Osteoblast (primary cell): Measurements from ENCODE around the gene ROPN1L. TPM values are rescaled to one million over a fixed set of nuclear protein-coding genes. Genes with fewer than 3 reads are reported as not detected.
A peak's percentile ranks its signal among the peaks of the same experiment; 100 is the strongest.

ENCODE experiments used
- DNase-seq: peaks from one replicate; pipeline ENCODE4 v3.0.0; 2011; ENCODE audit warnings: low spot score, mixed read lengths; ENCODE audit not compliant: insufficient read length; ENCODE audit errors: missing footprints
- H2AFZ ChIP-seq: 2 replicates; pipeline ENCODE4 v1.6.0; 2011; ENCODE audit warnings: mild to moderate bottlenecking, low read length
- H3K27ac ChIP-seq: 2 replicates; pipeline ENCODE4 v1.5.1; 2011; ENCODE audit warnings: mild to moderate bottlenecking, low read depth, low read length, moderate library complexity
- H3K27me3 ChIP-seq: 2 replicates; pipeline ENCODE4 v1.6.0; 2012; ENCODE audit warnings: mild to moderate bottlenecking, control low read depth, inconsistent platforms, low read length, moderate library complexity; ENCODE audit not compliant: insufficient read depth
- H3K36me3 ChIP-seq: 2 replicates; pipeline ENCODE4 v1.5.1; 2011; ENCODE audit warnings: mild to moderate bottlenecking, low read length, control low read depth, moderate library complexity; ENCODE audit not compliant: insufficient read depth
- H3K4me1 ChIP-seq: 2 replicates; pipeline ENCODE4 v1.5.1; 2011; ENCODE audit warnings: mild to moderate bottlenecking, low read length, control low read depth, moderate library complexity; ENCODE audit not compliant: insufficient read depth
- H3K4me2 ChIP-seq: 2 replicates; pipeline ENCODE4 v1.6.0; 2011; ENCODE audit warnings: mild to moderate bottlenecking, low read length; ENCODE audit not compliant: insufficient read depth
- H3K4me3 ChIP-seq: fragments of 200-600 bp; sonication (generic); 3 replicates; pipeline ENCODE4 v1.5.1; 2012; ENCODE audit warnings: mild to moderate bottlenecking, low read length, inconsistent platforms; ENCODE audit not compliant: insufficient read depth
- H3K79me2 ChIP-seq: 2 replicates; pipeline ENCODE4 v1.6.0; 2012; ENCODE audit warnings: mild to moderate bottlenecking, low read length, control low read depth, inconsistent platforms; ENCODE audit not compliant: insufficient read depth
- H3K9me3 ChIP-seq: 2 replicates; pipeline ENCODE4 v1.5.1; 2011; ENCODE audit warnings: low read depth, low read length, control low read depth
- H4K20me1 ChIP-seq: 2 replicates; pipeline ENCODE4 v1.6.0; 2012; ENCODE audit warnings: mild to moderate bottlenecking, low read length, control low read depth; ENCODE audit not compliant: insufficient read depth
- CTCF ChIP-seq: IDR thresholded peaks from 2 replicates; pipeline ENCODE4 v1.5.1; 2011; ENCODE audit warnings: mild to moderate bottlenecking, low read depth, low read length, moderate library complexity; ENCODE audit errors: extremely low read depth
- total RNA-seq: library from RNA; depleted of rRNA; stranded (reverse); fragments of >200 nt; gene quantifications from 2 replicates; pipeline ENCODE4 v1.2.3, GENCODE V29; 2012

Gene ROPN1L
- total RNA-seq, 1 donor: 0.72 TPM

GRCh38 chr5:10423022-10423421 lies 18.7 kb upstream of the ROPN1L start:
- Histone ChIP-seq H3K4me2 (no peak overlapping the region), H4K20me1 (no peaks in the 10 kb centered on the region), H3K27ac (no peak overlapping the region), H3K79me2 (no peaks in the 10 kb centered on the region), H3K4me3 (no peak overlapping the region), H3K36me3 (peaks cover 82% of the 10 kb centered on the region), H3K9me3 (no peaks in the 10 kb centered on the region), H3K4me1 (peaks cover 14% of the 10 kb centered on the region), H2AFZ (no peak overlapping the region), H3K27me3 (no peaks in the 10 kb centered on the region)
- DNase-seq: no peak
- TF ChIP-seq CTCF: no peak

- Histone ChIP-seq H3K27ac (no peak overlapping the region), H3K4me1 (peaks cover 14% of the 10 kb centered on the region), H4K20me1 (no peaks in the 10 kb centered on the region), H3K36me3 (peaks cover 77% of the 10 kb centered on the region), H3K9me3 (no peaks in the 10 kb centered on the region), H3K79me2 (no peaks in the 10 kb centered on the region), H3K27me3 (no peaks in the 10 kb centered on the region), H3K4me3 (no peak overlapping the region), H2AFZ (no peak overlapping the region), H3K4me2 (no peak overlapping the region)
- peak; percentile 60 for TF ChIP-seq CTCF
- DNase-seq: no peak
These were observed 17.5 kb upstream of the ROPN1L start for GRCh38 chr5:10424124-10424731.

GRCh38 chr5:10427201-10427600 lies 14.5 kb upstream of the ROPN1L start:
- no peak overlapping the region for H3K4me2 ChIP-seq
- no peak for DNase-seq
- H3K79me2 ChIP-seq: no peaks in the 10 kb centered on the region
- no peak for TF ChIP-seq CTCF
- H3K4me1 ChIP-seq: no peaks in the 10 kb centered on the region
- H3K4me3 ChIP-seq: no peak overlapping the region
- peaks cover 73% of the 10 kb centered on the region for H3K36me3 ChIP-seq
- no peak overlapping the region for H2AFZ ChIP-seq
- H3K27ac ChIP-seq: no peak overlapping the region
- H3K9me3 ChIP-seq: no peaks in the 10 kb centered on the region
- no peaks in the 10 kb centered on the region for H3K27me3 ChIP-seq
- no peaks in the 10 kb centered on the region for H4K20me1 ChIP-seq

GRCh38 chr5:10427978-10428377 lies 13.7 kb upstream of the ROPN1L start:
- Histone ChIP-seq H4K20me1 (no peaks in the 10 kb centered on the region), H3K9me3 (no peaks in the 10 kb centered on the region), H3K27ac (no peak overlapping the region), H3K4me3 (no peak overlapping the region), H3K36me3 (peaks cover 75% of the 10 kb centered on the region), H3K4me2 (no peak overlapping the region), H2AFZ (no peak overlapping the region), H3K79me2 (no peaks in the 10 kb centered on the region), H3K27me3 (no peaks in the 10 kb centered on the region), H3K4me1 (no peaks in the 10 kb centered on the region)
- DNase-seq: no peak
- no peak for TF ChIP-seq CTCF
